ENCODE data around the gene PRR16. TPM values are rescaled to one million over a fixed set of nuclear protein-coding genes. Genes with fewer than 3 reads are reported as not detected.

The PRR16 gene
- total and polyA plus RNA-seq, 2 experiments from 2014 or later: 1.0 to 1.7 TPM

GRCh38 chr5:120527251-120527650 is 63.2 kb downstream of the PRR16 start:
- Mint-ChIP-seq H3K27me3 (ENCODE audit: insufficient read depth, low read depth, poor library complexity) (no peaks in the 10 kb centered on the region), H3K4me1 (peaks cover 6% of the 10 kb centered on the region; the same call in 2 of the 3 replicates), H3K4me3 (no peak overlapping the region), H3K36me3 (ENCODE audit: low read depth) (no peaks in the 10 kb centered on the region), H3K9me3 (no peaks in the 10 kb centered on the region), H3K27ac (no peak overlapping the region)
- Histone ChIP-seq H3K4me2 (no peak overlapping the region), H3K79me2 (replicated peaks; ENCODE audit: insufficient read depth) (no peaks in the 10 kb centered on the region), H3F3A (replicated peaks; ENCODE audit: low read depth) (no peaks in the 10 kb centered on the region), H3K4me1 (ENCODE audit: insufficient read depth) (no peaks in the 10 kb centered on the region; the same call in 1 of the 2 replicates), H2AFZ (no peak overlapping the region), H3K27ac (ENCODE audit: low read depth) (no peak overlapping the region), H3K4me3 (no peak overlapping the region), H3K9me2 (ENCODE audit: insufficient read depth) (no peaks in the 10 kb centered on the region), H3K36me3 (ENCODE audit: insufficient read depth) (no peaks in the 10 kb centered on the region), H3K27me3 (ENCODE audit: insufficient read depth) (no peaks in the 10 kb centered on the region), H4K20me1 (replicated peaks; ENCODE audit: insufficient read depth) (no peaks in the 10 kb centered on the region)
- ATAC-seq: no peak
- no peak for TF ChIP-seq CREB1 (CRISPR knock-in tag; IDR thresholded peaks at IDR 0.05; ENCODE audit: low read depth)
- no peak for TF ChIP-seq STAT1 (IDR thresholded peaks at IDR 0.05; ENCODE audit: unreplicated experiment)
- TF ChIP-seq REST (IDR thresholded peaks at IDR 0.05; ENCODE audit: unreplicated experiment): no peak
- TF ChIP-seq, protein P1, sequence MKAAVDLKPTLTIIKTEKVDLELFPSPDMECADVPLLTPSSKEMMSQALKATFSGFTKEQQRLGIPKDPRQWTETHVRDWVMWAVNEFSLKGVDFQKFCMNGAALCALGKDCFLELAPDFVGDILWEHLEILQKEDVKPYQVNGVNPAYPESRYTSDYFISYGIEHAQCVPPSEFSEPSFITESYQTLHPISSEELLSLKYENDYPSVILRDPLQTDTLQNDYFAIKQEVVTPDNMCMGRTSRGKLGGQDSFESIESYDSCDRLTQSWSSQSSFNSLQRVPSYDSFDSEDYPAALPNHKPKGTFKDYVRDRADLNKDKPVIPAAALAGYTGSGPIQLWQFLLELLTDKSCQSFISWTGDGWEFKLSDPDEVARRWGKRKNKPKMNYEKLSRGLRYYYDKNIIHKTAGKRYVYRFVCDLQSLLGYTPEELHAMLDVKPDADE (IDR thresholded peaks at IDR 0.05): no peak
- no peak for TF ChIP-seq NANOG (IDR thresholded peaks at IDR 0.05; ENCODE audit: borderline replicate concordance)
- no peak for TF ChIP-seq EZH2 (IDR thresholded peaks at IDR 0.05; ENCODE audit: low read depth, unreplicated experiment)
- TF ChIP-seq JUNB (IDR thresholded peaks at IDR 0.05; ENCODE audit: unreplicated experiment): no peak
- TF ChIP-seq, protein P2, sequence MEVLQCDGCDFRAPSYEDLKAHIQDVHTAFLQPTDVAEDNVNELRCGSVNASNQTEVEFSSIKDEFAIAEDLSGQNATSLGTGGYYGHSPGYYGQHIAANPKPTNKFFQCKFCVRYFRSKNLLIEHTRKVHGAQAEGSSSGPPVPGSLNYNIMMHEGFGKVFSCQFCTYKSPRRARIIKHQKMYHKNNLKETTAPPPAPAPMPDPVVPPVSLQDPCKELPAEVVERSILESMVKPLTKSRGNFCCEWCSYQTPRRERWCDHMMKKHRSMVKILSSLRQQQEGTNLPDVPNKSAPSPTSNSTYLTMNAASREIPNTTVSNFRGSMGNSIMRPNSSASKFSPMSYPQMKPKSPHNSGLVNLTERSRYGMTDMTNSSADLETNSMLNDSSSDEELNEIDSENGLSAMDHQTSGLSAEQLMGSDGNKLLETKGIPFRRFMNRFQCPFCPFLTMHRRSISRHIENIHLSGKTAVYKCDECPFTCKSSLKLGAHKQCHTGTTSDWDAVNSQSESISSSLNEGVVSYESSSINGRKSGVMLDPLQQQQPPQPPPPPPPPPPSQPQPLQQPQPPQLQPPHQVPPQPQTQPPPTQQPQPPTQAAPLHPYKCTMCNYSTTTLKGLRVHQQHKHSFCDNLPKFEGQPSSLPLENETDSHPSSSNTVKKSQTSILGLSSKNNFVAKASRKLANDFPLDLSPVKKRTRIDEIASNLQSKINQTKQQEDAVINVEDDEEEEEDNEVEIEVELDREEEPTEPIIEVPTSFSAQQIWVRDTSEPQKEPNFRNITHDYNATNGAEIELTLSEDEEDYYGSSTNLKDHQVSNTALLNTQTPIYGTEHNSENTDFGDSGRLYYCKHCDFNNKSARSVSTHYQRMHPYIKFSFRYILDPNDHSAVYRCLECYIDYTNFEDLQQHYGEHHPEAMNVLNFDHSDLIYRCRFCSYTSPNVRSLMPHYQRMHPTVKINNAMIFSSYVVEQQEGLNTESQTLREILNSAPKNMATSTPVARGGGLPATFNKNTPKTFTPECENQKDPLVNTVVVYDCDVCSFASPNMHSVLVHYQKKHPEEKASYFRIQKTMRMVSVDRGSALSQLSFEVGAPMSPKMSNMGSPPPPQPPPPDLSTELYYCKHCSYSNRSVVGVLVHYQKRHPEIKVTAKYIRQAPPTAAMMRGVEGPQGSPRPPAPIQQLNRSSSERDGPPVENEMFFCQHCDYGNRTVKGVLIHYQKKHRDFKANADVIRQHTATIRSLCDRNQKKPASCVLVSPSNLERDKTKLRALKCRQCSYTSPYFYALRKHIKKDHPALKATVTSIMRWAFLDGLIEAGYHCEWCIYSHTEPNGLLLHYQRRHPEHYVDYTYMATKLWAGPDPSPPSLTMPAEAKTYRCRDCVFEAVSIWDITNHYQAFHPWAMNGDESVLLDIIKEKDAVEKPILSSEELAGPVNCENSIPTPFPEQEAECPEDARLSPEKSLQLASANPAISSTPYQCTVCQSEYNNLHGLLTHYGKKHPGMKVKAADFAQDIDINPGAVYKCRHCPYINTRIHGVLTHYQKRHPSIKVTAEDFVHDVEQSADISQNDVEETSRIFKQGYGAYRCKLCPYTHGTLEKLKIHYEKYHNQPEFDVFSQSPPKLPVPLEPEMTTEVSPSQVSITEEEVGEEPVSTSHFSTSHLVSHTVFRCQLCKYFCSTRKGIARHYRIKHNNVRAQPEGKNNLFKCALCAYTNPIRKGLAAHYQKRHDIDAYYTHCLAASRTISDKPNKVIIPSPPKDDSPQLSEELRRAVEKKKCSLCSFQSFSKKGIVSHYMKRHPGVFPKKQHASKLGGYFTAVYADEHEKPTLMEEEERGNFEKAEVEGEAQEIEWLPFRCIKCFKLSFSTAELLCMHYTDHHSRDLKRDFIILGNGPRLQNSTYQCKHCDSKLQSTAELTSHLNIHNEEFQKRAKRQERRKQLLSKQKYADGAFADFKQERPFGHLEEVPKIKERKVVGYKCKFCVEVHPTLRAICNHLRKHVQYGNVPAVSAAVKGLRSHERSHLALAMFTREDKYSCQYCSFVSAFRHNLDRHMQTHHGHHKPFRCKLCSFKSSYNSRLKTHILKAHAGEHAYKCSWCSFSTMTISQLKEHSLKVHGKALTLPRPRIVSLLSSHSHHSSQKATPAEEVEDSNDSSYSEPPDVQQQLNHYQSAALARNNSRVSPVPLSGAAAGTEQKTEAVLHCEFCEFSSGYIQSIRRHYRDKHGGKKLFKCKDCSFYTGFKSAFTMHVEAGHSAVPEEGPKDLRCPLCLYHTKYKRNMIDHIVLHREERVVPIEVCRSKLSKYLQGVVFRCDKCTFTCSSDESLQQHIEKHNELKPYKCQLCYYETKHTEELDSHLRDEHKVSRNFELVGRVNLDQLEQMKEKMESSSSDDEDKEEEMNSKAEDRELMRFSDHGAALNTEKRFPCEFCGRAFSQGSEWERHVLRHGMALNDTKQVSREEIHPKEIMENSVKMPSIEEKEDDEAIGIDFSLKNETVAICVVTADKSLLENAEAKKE (CRISPR knock-in tag; IDR thresholded peaks at IDR 0.05): no peak
- no peak for TF ChIP-seq ZNF114 (CRISPR knock-in tag; IDR thresholded peaks at IDR 0.05)
- no peak for TF ChIP-seq POLR2AphosphoS5 (IDR thresholded peaks at IDR 0.05; ENCODE audit: low read depth)
- TF ChIP-seq EZH2phosphoT487 (IDR thresholded peaks at IDR 0.05; ENCODE audit: unreplicated experiment): no peak
- TF ChIP-seq ZNF331 (CRISPR knock-in tag; IDR thresholded peaks at IDR 0.05; ENCODE audit: low read depth): no peak
- TF ChIP-seq, protein P3, sequence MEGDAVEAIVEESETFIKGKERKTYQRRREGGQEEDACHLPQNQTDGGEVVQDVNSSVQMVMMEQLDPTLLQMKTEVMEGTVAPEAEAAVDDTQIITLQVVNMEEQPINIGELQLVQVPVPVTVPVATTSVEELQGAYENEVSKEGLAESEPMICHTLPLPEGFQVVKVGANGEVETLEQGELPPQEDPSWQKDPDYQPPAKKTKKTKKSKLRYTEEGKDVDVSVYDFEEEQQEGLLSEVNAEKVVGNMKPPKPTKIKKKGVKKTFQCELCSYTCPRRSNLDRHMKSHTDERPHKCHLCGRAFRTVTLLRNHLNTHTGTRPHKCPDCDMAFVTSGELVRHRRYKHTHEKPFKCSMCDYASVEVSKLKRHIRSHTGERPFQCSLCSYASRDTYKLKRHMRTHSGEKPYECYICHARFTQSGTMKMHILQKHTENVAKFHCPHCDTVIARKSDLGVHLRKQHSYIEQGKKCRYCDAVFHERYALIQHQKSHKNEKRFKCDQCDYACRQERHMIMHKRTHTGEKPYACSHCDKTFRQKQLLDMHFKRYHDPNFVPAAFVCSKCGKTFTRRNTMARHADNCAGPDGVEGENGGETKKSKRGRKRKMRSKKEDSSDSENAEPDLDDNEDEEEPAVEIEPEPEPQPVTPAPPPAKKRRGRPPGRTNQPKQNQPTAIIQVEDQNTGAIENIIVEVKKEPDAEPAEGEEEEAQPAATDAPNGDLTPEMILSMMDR (conservative IDR thresholded peaks at IDR 0.05; ENCODE audit: low read depth in 2 of 2): no peak
- DNase-seq (ENCODE audit: low spot score): no peak

Data from GM23338 (cell line).